HL-60 (cell line): ENCODE data around the gene LUZP2.

Source experiments
- DNase-seq, 2 experiments: peaks; one replicate each; pipeline ENCODE4 v3.0.0-alpha.2; 2010 to 2020; ENCODE audit warnings: low read depth in 1 of 2, low spot score in 1 of 2
- H3K27ac ChIP-seq: fragments of 250-450 bp; sonication (Bioruptor Pico); replicated peaks from 2 replicates; pipeline ENCODE4 v1.5.1; 2020; ENCODE audit warnings: mild to moderate bottlenecking, moderate library complexity
- H3K27me3 ChIP-seq: fragments of 250-450 bp; sonication (Bioruptor Pico); 2 replicates; pipeline ENCODE4 v1.5.1; 2021; ENCODE audit warnings: mild to moderate bottlenecking, moderate library complexity; ENCODE audit not compliant: insufficient read depth, poor library complexity, severe bottlenecking
- H3K4me3 ChIP-seq: replicated peaks from 2 replicates; pipeline ENCODE4 v1.5.1; 2011; ENCODE audit warnings: mild to moderate bottlenecking, control low read depth, low read length; ENCODE audit not compliant: insufficient read depth
- GABPA ChIP-seq: IDR thresholded peaks from 2 replicates; pipeline ENCODE4 v1.6.1; 2012; ENCODE audit warnings: low read depth
- POLR2AphosphoS5 ChIP-seq: IDR thresholded peaks from 2 replicates; pipeline ENCODE4 v1.6.1; 2012; ENCODE audit warnings: low read depth
- REST ChIP-seq: IDR thresholded peaks from 2 replicates; pipeline ENCODE4 v1.6.1; 2012; ENCODE audit warnings: low read depth; ENCODE audit not compliant: insufficient replicate concordance
- SPI1 ChIP-seq: IDR thresholded peaks from 2 replicates; pipeline ENCODE4 v1.6.1; 2012; ENCODE audit warnings: low read depth, mild to moderate bottlenecking, borderline replicate concordance
- TF ChIP-seq, protein P1 (sequence below): IDR thresholded peaks from one replicate; pipeline ENCODE4 v1.5.1; 2011; ENCODE audit warnings: low read length, control low read depth, inconsistent platforms; ENCODE audit not compliant: insufficient read depth

The LUZP2 gene

GRCh38 chr11:24762076-24762475 lies 265.2 kb downstream of the LUZP2 start:
- TF ChIP-seq POLR2AphosphoS5: no peak
- no peak for TF ChIP-seq REST
- TF ChIP-seq SPI1: no peak
- TF ChIP-seq GABPA: no peak
- TF ChIP-seq, protein P1, sequence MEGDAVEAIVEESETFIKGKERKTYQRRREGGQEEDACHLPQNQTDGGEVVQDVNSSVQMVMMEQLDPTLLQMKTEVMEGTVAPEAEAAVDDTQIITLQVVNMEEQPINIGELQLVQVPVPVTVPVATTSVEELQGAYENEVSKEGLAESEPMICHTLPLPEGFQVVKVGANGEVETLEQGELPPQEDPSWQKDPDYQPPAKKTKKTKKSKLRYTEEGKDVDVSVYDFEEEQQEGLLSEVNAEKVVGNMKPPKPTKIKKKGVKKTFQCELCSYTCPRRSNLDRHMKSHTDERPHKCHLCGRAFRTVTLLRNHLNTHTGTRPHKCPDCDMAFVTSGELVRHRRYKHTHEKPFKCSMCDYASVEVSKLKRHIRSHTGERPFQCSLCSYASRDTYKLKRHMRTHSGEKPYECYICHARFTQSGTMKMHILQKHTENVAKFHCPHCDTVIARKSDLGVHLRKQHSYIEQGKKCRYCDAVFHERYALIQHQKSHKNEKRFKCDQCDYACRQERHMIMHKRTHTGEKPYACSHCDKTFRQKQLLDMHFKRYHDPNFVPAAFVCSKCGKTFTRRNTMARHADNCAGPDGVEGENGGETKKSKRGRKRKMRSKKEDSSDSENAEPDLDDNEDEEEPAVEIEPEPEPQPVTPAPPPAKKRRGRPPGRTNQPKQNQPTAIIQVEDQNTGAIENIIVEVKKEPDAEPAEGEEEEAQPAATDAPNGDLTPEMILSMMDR: no peak
- Histone ChIP-seq H3K27ac (no peak overlapping the region), H3K27me3 (no peaks in the 10 kb centered on the region), H3K4me3 (no peak overlapping the region)
- DNase-seq: no peak

DNA sequence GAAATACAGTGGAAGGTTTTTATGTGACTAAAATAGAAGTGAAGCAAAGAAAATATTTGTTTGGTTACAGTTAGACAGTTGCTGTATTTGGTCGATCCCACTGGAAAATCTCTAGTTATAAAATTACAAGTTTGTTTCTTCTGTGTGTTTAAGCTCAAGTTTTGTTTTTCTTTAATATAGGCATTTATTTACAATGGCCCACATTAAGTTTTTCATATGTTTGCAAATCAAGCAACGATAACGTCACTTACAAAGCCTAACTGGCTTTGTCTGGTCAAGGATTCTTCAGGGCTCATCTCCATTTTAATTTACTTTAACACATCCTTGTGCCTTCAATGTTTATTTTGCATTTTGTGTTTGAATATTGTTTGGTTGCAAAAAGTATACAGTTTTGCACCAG lies 270.6 kb downstream of the LUZP2 start:
- TF ChIP-seq SPI1: no peak
- no peak for TF ChIP-seq REST
- TF ChIP-seq, protein P1: no peak
- no peak for TF ChIP-seq GABPA
- no peak for TF ChIP-seq POLR2AphosphoS5

GRCh38 chr11:24773322-24773721 lies 276.5 kb downstream of the LUZP2 start:
- Histone ChIP-seq H3K27ac (no peak overlapping the region), H3K4me3 (no peak overlapping the region), H3K27me3 (no peaks in the 10 kb centered on the region)
- DNase-seq: no peak
- TF ChIP-seq, protein P1: no peak
- no peak for TF ChIP-seq POLR2AphosphoS5
- no peak for TF ChIP-seq REST
- no peak for TF ChIP-seq SPI1
- no peak for TF ChIP-seq GABPA

More for the DNA sequence above, 270.6 kb downstream of the LUZP2 start:
- no peak overlapping the region for H3K4me3 ChIP-seq
- no peak overlapping the region for H3K27ac ChIP-seq
- no peaks in the 10 kb centered on the region for H3K27me3 ChIP-seq
- no peak for DNase-seq
